Lower leg skin (tissue), 4 donors: ENCODE results near the gene SLC35F5. TPM values are rescaled to one million over a fixed set of nuclear protein-coding genes. Genes with fewer than 3 reads are reported as not detected.

Experiments
- DNase-seq, 2 donors: peaks; one replicate each; pipeline ENCODE4 v3.0.0-alpha.2; 2019; ENCODE audit warnings: low spot score in 2 of 2
- H3K4me3 ChIP-seq: fragments of 200-600 bp; sonication (generic); 2 replicates; pipeline ENCODE4 v1.5.1; 2017; ENCODE audit warnings: mild to moderate bottlenecking, low read depth; ENCODE audit not compliant: poor library complexity, severe bottlenecking
- CTCF ChIP-seq, 3 donors: fragments of 450-650 bp; IDR thresholded peaks; one replicate each; pipeline ENCODE4 v1.5.1; 2016; ENCODE audit warnings: antibody characterized with exemption in 3 of 3, mild to moderate bottlenecking in 3 of 3, moderate library complexity in 2 of 3
- POLR2A ChIP-seq, 2 donors: fragments of 450-650 bp; IDR thresholded peaks; one replicate each; pipeline ENCODE4 v1.6.1; 2016 to 2017; ENCODE audit warnings: antibody characterized with exemption in 2 of 2, mild to moderate bottlenecking in 1 of 2, moderate library complexity in 1 of 2
- WGBS, 2 donors: methylation state at CpG; one replicate each; pipeline ENCODE4 v1.1.5; 2018; 5-methylcytosine and 5-hydroxymethylcytosine counted together
- intact Hi-C: fragments of 100-400 bp; cut with DNase I; formaldehyde crosslinking; loops from one replicate; pipeline ENCODE4 v1.15.0; 2023; ENCODE audit warnings: low total_unique reads
- total RNA-seq, 4 donors: library from RNA; depleted of rRNA; stranded (reverse); fragments of >200 nt; gene quantifications; one replicate each; pipeline ENCODE4 v1.1.0, GENCODE V29; 2016

The SLC35F5 gene
- total RNA-seq, 4 donors from 2014 or later, result 75.1 to 126 (median 81.9) TPM

GRCh38 chr2:113760400-113760799, 4.0 kb upstream of the SLC35F5 start:
- no peak for DNase-seq
- intact Hi-C loops, result no loop called here
- 69 to 81% methylated on average over 1 of the region's 1 CpG for WGBS, 2 donors
- no peak for TF ChIP-seq CTCF (IDR thresholded peaks at IDR 0.05)
- no peak overlapping the region for H3K4me3 ChIP-seq

GRCh38 chr2:113757138-113757657, 756 bp upstream of the SLC35F5 start:
- no peak for DNase-seq
- intact Hi-C loops, result loop anchor here (10.0 kb wide), 1 partner anchor 128 kb away; no protein-coding TSS in a partner anchor
- TF ChIP-seq CTCF (IDR thresholded peaks at IDR 0.05) (no peak), POLR2A (IDR thresholded peaks at IDR 0.05) (no peak)
- H3K4me3 ChIP-seq, result peak overlapping the region; percentile 94
- WGBS, 2 donors, result 12 to 21% methylated on average over 17 of the region's 17 CpGs

- TF ChIP-seq CTCF (IDR thresholded peaks at IDR 0.05) (no peak), POLR2A (IDR thresholded peaks at IDR 0.05) (no peak)
- intact Hi-C loops, result loop anchor here (10.0 kb wide), 1 partner anchor 129 kb away; no protein-coding TSS in a partner anchor
- H3K4me3 ChIP-seq, result peak overlapping the region; percentile 94
- no peak for DNase-seq
- WGBS, 2 donors, result 0 to 1% methylated on average over 14 to 16 of the region's 26 CpGs
These were observed 547 bp downstream of the SLC35F5 start for GRCh38 chr2:113755835-113756354.

GRCh38 chr2:113755035-113755834, 1.2 kb downstream of the SLC35F5 start:
- no peak for TF ChIP-seq CTCF (IDR thresholded peaks at IDR 0.05)
- TF ChIP-seq POLR2A (IDR thresholded peaks at IDR 0.05), result no peak
- WGBS, 2 donors, result 10 to 12% methylated on average over 15 of the region's 15 CpGs
- peak overlapping the region; percentile 94 for H3K4me3 ChIP-seq
- DNase-seq, result no peak
- intact Hi-C loops, result loop anchor here (10.0 kb wide), 1 partner anchor 130 kb away; no protein-coding TSS in a partner anchor

GRCh38 chr2:113754160-113754559, 2.3 kb downstream of the SLC35F5 start:
- intact Hi-C loops, result loop anchor here (10.0 kb wide), 1 partner anchor 131 kb away; no protein-coding TSS in a partner anchor
- WGBS, 2 donors, result 93 to 96% methylated on average over 8 of the region's 8 CpGs
- no peak overlapping the region for H3K4me3 ChIP-seq
- DNase-seq, result no peak
- TF ChIP-seq CTCF (IDR thresholded peaks at IDR 0.05) (no peak), POLR2A (IDR thresholded peaks at IDR 0.05) (no peak)
